HepG2 (cell line): ENCODE measurements around the gene MYH9. TPM values are rescaled to one million over a fixed set of nuclear protein-coding genes. Genes with fewer than 3 reads are reported as not detected.
A peak's percentile ranks its signal among the peaks of the same experiment; 100 is the strongest.

Experiments used
- ATAC-seq: fragments of 200-7000 bp; cut with Tn5 transposase; 3 replicates; pipeline ENCODE4 v1.9.1; 2020; ENCODE audit warnings: mild to moderate bottlenecking, moderate library complexity
- BruUV-seq: library from RNA; stranded (reverse); fragments of 400-500 nt; replicated peaks from 2 replicates; lab custom pipeline; 2021; lab: Mats Ljungman, UMichigan
- CTCF ChIA-PET: fragments of 300-600 bp; formaldehyde crosslinking; extraction: SDS; loops from one replicate; lab custom pipeline; 2021; ENCODE audit warnings: low total read pairs, inconsistent platforms, low intra/inter-chr PET ratio; lab: Yijun Ruan, JAX
- POLR2A ChIA-PET: fragments of 350-600 bp; sonication (Branson Sonifier 250); formaldehyde crosslinking; loops from one replicate; lab custom pipeline; 2020; ENCODE audit warnings: antibody characterized with exemption, inconsistent platforms; lab: Yijun Ruan, JAX
- DNase-seq: peaks from one replicate; pipeline ENCODE4 v3.0.0-alpha.2; 2015; ENCODE audit warnings: low spot score
- FAIRE-seq: peaks from 3 replicates; lab custom pipeline; 2011; peaks lifted over from hg19 to GRCh38; lab: Jason Lieb, UNC
- H2AFZ ChIP-seq: one replicate; pipeline ENCODE4 v1.6.1; 2011; ENCODE audit warnings: low read length, inconsistent platforms
- H3K27ac ChIP-seq: fragments of 300-600 bp; 3 replicates; pipeline ENCODE4 v1.8.0; 2011; ENCODE audit warnings: mixed run types, mild to moderate bottlenecking, mixed read lengths, low read length, inconsistent platforms; ENCODE audit not compliant: insufficient read depth; ENCODE audit errors: extremely low read length
- H3K27me3 ChIP-seq, 2 experiments: fragments of 200-600 bp in 1 of 2; 2 replicates in 1 of 2; 3 replicates in 1 of 2; pipeline versions ENCODE4 v1.6.0 to v1.8.0; 2011; ENCODE audit warnings: low read length in 2 of 2, mild to moderate bottlenecking in 2 of 2, moderate library complexity in 2 of 2, inconsistent platforms in 1 of 2; ENCODE audit not compliant: insufficient read depth in 2 of 2, control insufficient read depth in 1 of 2
- H3K36me3 ChIP-seq, 2 experiments: fragments of 200-600 bp in 1 of 2; replicated peaks in 1 of 2; 2 replicates in 1 of 2; 3 replicates in 1 of 2; pipeline versions ENCODE4 v1.5.1 to v1.8.0; 2011; ENCODE audit warnings: low read length in 2 of 2, inconsistent platforms in 1 of 2; ENCODE audit not compliant: insufficient read depth in 2 of 2, control insufficient read depth in 1 of 2
- H3K4me1 ChIP-seq: 2 replicates; pipeline ENCODE4 v1.5.1; 2012; ENCODE audit warnings: low read length, inconsistent platforms; ENCODE audit not compliant: insufficient read depth
- H3K4me2 ChIP-seq: 2 replicates; pipeline ENCODE4 v1.6.0; 2011; ENCODE audit warnings: low read depth, low read length, inconsistent platforms
- H3K4me3 ChIP-seq, 3 experiments: fragments of 200-600 bp in 1 of 3; sonication (generic), shearing (Covaris generic) in 1 of 3; replicated peaks in 1 of 3; 2 replicates each; pipeline ENCODE4 v1.5.1; 2011 to 2016; ENCODE audit warnings: low read length in 3 of 3, inconsistent platforms in 2 of 3, low read depth in 2 of 3, mild to moderate bottlenecking in 2 of 3, control low read depth in 1 of 3, mixed read lengths in 1 of 3; ENCODE audit not compliant: insufficient read depth in 1 of 3
- H3K79me2 ChIP-seq: one replicate; pipeline ENCODE4 v1.6.1; 2011; ENCODE audit warnings: low read length, inconsistent platforms; ENCODE audit not compliant: insufficient read depth
- H3K9ac ChIP-seq: 2 replicates; pipeline ENCODE4 v1.6.0; 2011; ENCODE audit warnings: mild to moderate bottlenecking, low read depth, low read length, inconsistent platforms; ENCODE audit not compliant: insufficient read depth
- H3K9me3 ChIP-seq: 2 replicates; pipeline ENCODE4 v1.5.1; 2012; ENCODE audit warnings: mild to moderate bottlenecking, low read length
- H4K20me1 ChIP-seq: 2 replicates; pipeline ENCODE4 v1.6.0; 2011; ENCODE audit warnings: inconsistent platforms, mild to moderate bottlenecking, low read length, moderate library complexity; ENCODE audit not compliant: insufficient read depth
- AGO1 ChIP-seq: fragments of 200-400 bp; formaldehyde crosslinking; IDR thresholded peaks from 2 replicates; pipeline ENCODE4 v1.6.1; 2017; ENCODE audit warnings: mild to moderate bottlenecking, low read depth, low read length, moderate library complexity; ENCODE audit not compliant: poor library complexity, severe bottlenecking
- ETV5 ChIP-seq: IDR thresholded peaks from 2 replicates; pipeline ENCODE4 v1.6.1; 2018; ENCODE audit warnings: missing biosample characterization, missing genetic modification reagents, inconsistent platforms, borderline replicate concordance
- GPBP1L1 ChIP-seq: sonication (generic); formaldehyde crosslinking; IDR thresholded peaks from 2 replicates; pipeline ENCODE4 v1.5.0; 2020; ENCODE audit warnings: mild to moderate bottlenecking, missing genetic modification reagents
- MXD4 ChIP-seq: IDR thresholded peaks from 2 replicates; pipeline ENCODE4 v1.6.1; 2016; ENCODE audit warnings: mild to moderate bottlenecking, missing biosample characterization, missing genetic modification reagents
- PAF1 ChIP-seq: IDR thresholded peaks from 2 replicates; pipeline ENCODE4 v1.6.1; 2016; ENCODE audit warnings: missing genetic modification reagents, missing compliant biosample characterization
- RNF2 ChIP-seq: fragments of 450-650 bp; conservative IDR thresholded peaks from 2 replicates; pipeline ENCODE4 v1.6.1; 2016; ENCODE audit warnings: low read depth
- SP5 ChIP-seq: IDR thresholded peaks from 2 replicates; pipeline ENCODE4 v1.6.1; 2016; ENCODE audit warnings: low read depth, borderline replicate concordance
- TBX2 ChIP-seq: sonication (generic); formaldehyde crosslinking; IDR thresholded peaks from 2 replicates; pipeline ENCODE4 v1.5.0; 2020; ENCODE audit warnings: missing genetic modification reagents, mild to moderate bottlenecking, borderline replicate concordance
- ZBTB7B ChIP-seq: sonication (generic); formaldehyde crosslinking; IDR thresholded peaks from 2 replicates; pipeline ENCODE4 v1.4.0; 2020; ENCODE audit warnings: missing genetic modification reagents
- ZNF281 ChIP-seq: sonication (generic); formaldehyde crosslinking; IDR thresholded peaks from 2 replicates; pipeline ENCODE4 v1.4.0; 2020; ENCODE audit warnings: missing genetic modification reagents, borderline replicate concordance
- ZNF33B ChIP-seq: sonication (generic); formaldehyde crosslinking; IDR thresholded peaks from 2 replicates; pipeline ENCODE4 v1.5.1; 2020; ENCODE audit warnings: mild to moderate bottlenecking, missing genetic modification reagents
- ZNF564 ChIP-seq: sonication (generic); formaldehyde crosslinking; IDR thresholded peaks from 2 replicates; pipeline ENCODE4 v1.8.1; 2023; ENCODE audit warnings: mild to moderate bottlenecking, missing genetic modification reagents
- ZNF674 ChIP-seq: sonication (generic); formaldehyde crosslinking; IDR thresholded peaks from 2 replicates; pipeline ENCODE4 v1.5.0; 2020; ENCODE audit warnings: low read depth, mild to moderate bottlenecking, missing genetic modification reagents
- ZNF775 ChIP-seq: sonication (generic); formaldehyde crosslinking; IDR thresholded peaks from 2 replicates; pipeline ENCODE4 v1.4.0; 2020; ENCODE audit warnings: missing genetic modification reagents, mild to moderate bottlenecking, moderate library complexity, borderline replicate concordance
- WGBS: methylation state at CpG from one replicate; pipeline ENCODE4 v1.1.6; 2017; ENCODE audit warnings: low lambda C conversion rate; 5-methylcytosine and 5-hydroxymethylcytosine counted together
- in situ Hi-C: cut with HindIII; loops from 2 replicates; pipeline ENCODE4 v1.10.0; 2017; ENCODE audit warnings: low pct_unique_long_range_greater_than_20kb; ENCODE audit not compliant: extremely low pct_ligation_motif_present
- intact Hi-C: fragments of 100-400 bp; cut with micrococcal nuclease; formaldehyde crosslinking; loops from one replicate; pipeline ENCODE4 v1.10.0; 2022; ENCODE audit not compliant: unreplicated experiment
- polyA plus RNA-seq, 8 experiments: library from polyadenylated mRNA; depleted of rRNA in 3 of 8; stranded (reverse) in 7 of 8; unstranded in 1 of 8; fragments of >200 nt; fragmentation: Illumina TruSeq in 4 of 8; extraction: Trizol in 4 of 8; gene quantifications; 2 replicates each; pipeline versions ENCODE4 v1.2.1 to v1.2.3, GENCODE V29; 2011 to 2016; ENCODE audit warnings: low read depth in 4 of 8, missing spikeins in 1 of 8, mixed read lengths in 1 of 8; ENCODE audit not compliant: insufficient read depth in 1 of 8
- total RNA-seq, 5 experiments: library from RNA; depleted of rRNA; stranded (reverse); fragments of >200 nt; fragmentation: Illumina TruSeq; extraction: Trizol; gene quantifications; 2 replicates each; pipeline ENCODE4 v1.2.3, GENCODE V29; 2016; ENCODE audit warnings: low read depth in 1 of 5

MYH9 gene
- total and polyA plus RNA-seq, 2 of the 13 experiments (the other 11 are each of a cell fraction or from before 2014, with no cell fraction given) = 50.7 to 98.5 TPM

DNA sequence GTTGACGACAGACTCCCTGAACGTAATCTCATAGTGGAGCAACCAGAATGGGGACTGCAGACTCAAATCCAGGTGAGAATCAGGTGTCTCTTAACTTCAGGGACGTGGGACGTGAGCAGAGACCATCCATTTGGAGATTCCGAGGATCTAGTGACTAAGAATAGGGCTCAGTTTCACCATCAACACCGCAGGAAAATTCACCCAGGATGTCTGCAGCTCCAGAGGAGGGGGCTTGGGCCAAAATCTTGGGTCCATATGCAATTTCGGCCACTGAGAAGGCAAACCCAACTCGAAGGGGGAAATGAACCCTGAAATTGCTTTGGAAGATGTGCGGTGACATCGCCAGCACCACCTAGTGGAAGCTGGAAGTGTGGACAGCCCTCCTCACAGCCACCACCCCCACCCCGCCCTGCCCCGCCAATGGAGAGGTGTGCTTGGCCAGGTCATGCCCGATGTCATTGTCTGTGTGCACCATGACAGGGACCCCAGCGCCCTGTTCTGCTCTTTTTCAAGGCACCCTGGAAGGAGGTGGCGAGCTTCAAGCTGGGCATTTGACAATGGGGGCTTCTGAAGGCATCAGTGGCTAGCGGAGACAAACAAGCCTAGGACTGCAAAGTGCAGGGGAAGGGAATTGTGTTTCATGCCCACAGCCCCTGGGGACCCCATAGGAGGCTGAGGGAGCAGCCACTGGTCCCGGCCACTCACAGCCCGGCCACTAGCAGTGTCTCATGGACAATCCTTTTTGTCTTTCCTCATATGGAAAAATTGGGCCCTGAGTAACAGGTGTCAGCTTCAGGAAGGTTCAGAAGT, 110.1 kb downstream of the MYH9 start (continued):
- TF ChIP-seq ZNF281 (CRISPR knock-in tag) = peak; percentile 52; the same call in 1 of the 2 replicates
- TF ChIP-seq AGO1 = no peak
- no peak for TF ChIP-seq ZNF33B (CRISPR knock-in tag)
- TF ChIP-seq RNF2 = no peak
- TF ChIP-seq ZBTB7B (CRISPR knock-in tag) = 0 out of 2 replicates have a peak, but pooled peaks have one; percentile 33
- TF ChIP-seq SP5 (CRISPR knock-in tag) = no peak
- TF ChIP-seq TBX2 (CRISPR knock-in tag) = no peak; the same call in 1 of the 2 replicates

DNA sequence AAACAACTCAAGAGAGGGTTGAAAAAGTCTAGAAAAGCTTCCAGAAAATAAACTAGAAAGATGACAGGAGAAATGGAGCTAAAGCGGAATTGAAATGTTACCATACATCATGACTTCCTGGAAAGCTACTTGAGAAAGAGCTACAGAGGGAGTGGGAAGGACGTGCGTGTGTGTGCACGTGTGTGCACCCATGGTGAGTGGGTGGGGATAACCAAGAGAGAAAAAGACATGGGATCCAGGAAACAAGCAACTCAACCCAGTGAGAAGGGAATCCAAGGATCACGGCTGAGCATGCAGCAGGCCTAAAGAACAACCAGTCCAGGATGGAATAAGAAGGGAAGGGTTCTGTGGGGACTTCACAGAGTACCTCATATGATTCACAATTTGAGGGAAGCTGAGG, 113.2 kb downstream of the MYH9 start:
- no peaks in the 10 kb centered on the region for H4K20me1 ChIP-seq
- intact Hi-C loops = no loop called here
- H3K9me3 ChIP-seq = no peaks in the 10 kb centered on the region
- DNase-seq (no peak), ATAC-seq (no peak), FAIRE-seq (no peak)
- no peak overlapping the region for H3K27ac ChIP-seq
- no peak overlapping the region for H3K9ac ChIP-seq
- WGBS = 96% methylated on average over 5 of the region's 5 CpGs
- ChIA-PET POLR2A (no interaction called here), CTCF (no interaction called here)
- no peaks in the 10 kb centered on the region for H3K27me3 ChIP-seq
- H2AFZ ChIP-seq = no peak overlapping the region
- H3K79me2 ChIP-seq = no peaks in the 10 kb centered on the region
- in situ Hi-C loops = no loop called here
- H3K4me3 ChIP-seq = no peak overlapping the region
- H3K4me2 ChIP-seq = no peak overlapping the region
- no peaks in the 10 kb centered on the region for H3K36me3 ChIP-seq
- no TSS peak for BruUV-seq
- peaks cover 54% of the 10 kb centered on the region for H3K4me1 ChIP-seq
- TF ChIP-seq GPBP1L1 (CRISPR knock-in tag) (no peak), ETV5 (CRISPR knock-in tag) (no peak), ZNF564 (CRISPR knock-in tag) (no peak), PAF1 (CRISPR knock-in tag) (no peak), ZNF775 (no peak), MXD4 (no peak), ZNF674 (CRISPR knock-in tag) (no peak)
